Adrenal gland (tissue), 12 donors: ENCODE measurements around the gene UCP3. TPM values are rescaled to one million over a fixed set of nuclear protein-coding genes. Genes with fewer than 3 reads are reported as not detected.

Experiments
- DNase-seq, 7 donors: peaks; one replicate each; pipeline ENCODE4 v3.0.0-alpha.2; 2019 to 2020
- H3K27ac ChIP-seq, 5 donors: fragments of 200-600 bp; sonication (generic) in 4 of 5; 1 replicate in 3 of 5; 2 replicates in 2 of 5; pipeline versions ENCODE4 v1.5.1 to v1.8.0; 2016 to 2020; ENCODE audit warnings: mild to moderate bottlenecking in 1 of 5
- H3K27me3 ChIP-seq: fragments of 200-600 bp; 2 replicates; pipeline ENCODE4 v1.8.0; 2021
- H3K36me3 ChIP-seq, 2 donors: fragments of 200-600 bp; replicated peaks in 1 of 2; 1 replicate in 1 of 2; 2 replicates in 1 of 2; pipeline versions ENCODE4 v1.5.1 to v1.8.0; 2018 to 2022
- H3K4me1 ChIP-seq, 2 donors: fragments of 200-600 bp; replicated peaks in 1 of 2; 1 replicate in 1 of 2; 2 replicates in 1 of 2; pipeline versions ENCODE4 v1.5.1 to v1.8.0; 2018 to 2021
- H3K4me3 ChIP-seq, 4 donors: fragments of 200-600 bp; sonication (generic) in 3 of 4; one replicate each; pipeline ENCODE4 v1.5.1; 2016 to 2018
- H3K9me3 ChIP-seq, 3 donors: fragments of 200-600 bp; sonication (generic) in 1 of 3; replicated peaks in 1 of 3; 1 replicate in 2 of 3; 2 replicates in 1 of 3; pipeline versions ENCODE4 v1.5.1 to v1.8.0; 2016 to 2021
- CTCF ChIP-seq, 6 experiments: fragments of 450-650 bp in 4 of 6; fragments of 200-600 bp in 2 of 6; sonication (generic) in 1 of 6; IDR thresholded peaks; 1 replicate in 5 of 6; 2 replicates in 1 of 6; pipeline versions ENCODE4 v1.5.1 to v1.8.0; 2016 to 2021; ENCODE audit warnings: antibody characterized with exemption in 6 of 6, mild to moderate bottlenecking in 2 of 6, moderate library complexity in 1 of 6
- POLR2A ChIP-seq, 2 donors: fragments of 450-650 bp; IDR thresholded peaks; one replicate each; pipeline ENCODE4 v1.6.1; 2017; ENCODE audit warnings: antibody characterized with exemption in 2 of 2, mild to moderate bottlenecking in 2 of 2, moderate library complexity in 1 of 2
- WGBS, 4 donors: extraction: QIAGEN DNeasy Blood & Tissue Kit in 2 of 4; methylation state at CpG; one replicate each; pipeline versions ENCODE4 v1.1.5 to v1.1.7; 2013 to 2017; 5-methylcytosine and 5-hydroxymethylcytosine counted together
- intact Hi-C, 2 donors: fragments of 100-400 bp; cut with DNase I; formaldehyde crosslinking; loops; one replicate each; pipeline versions ENCODE4 v1.14.1 to v1.15.0; 2022 to 2023
- polyA plus RNA-seq, 3 donors: library from polyadenylated mRNA; stranded (reverse); fragments of 200-250 nt in 2 of 3; fragments of 350-450 nt in 1 of 3; fragmentation: Illumina TruSeq in 1 of 3; extraction: RNeasy Lipid Tissue Mini Kit (QIAGEN cat#74804) in 1 of 3; gene quantifications; one replicate each; pipeline ENCODE4 v1.2.3, GENCODE V29; 2013 to 2014
- total RNA-seq, 9 donors: library from RNA; depleted of rRNA in 4 of 9; stranded (reverse); fragments of >200 nt in 4 of 9; fragments of 120-200 nt in 1 of 9; fragmentation: NEBNext Ultra II Directional in 1 of 9; extraction: Animal tissue kit (Norgen Biotek cat#: 25700) in 1 of 9; gene quantifications; one replicate each; pipeline versions ENCODE4 v1.1.0 to v1.2.4, GENCODE V29; 2013 to 2023
- donor health status: healthy with polysubstance abuse.
- donor health status: Bipolar disorder and iron deficiency.
- donor health status: DM: yes; HTN: yes; CAD: no.
- donor health status: DM: no; HTN: no; CAD: no.
- donor health status: DM: no; HTN: no; CAD: no.
- donor health status: DM: yes; HTN: yes; CAD: no.

The UCP3 gene
- total and polyA plus RNA-seq, 12 donors: 0.36 to 6.3 (median 1.4) TPM

GRCh38 chr11:73977856-73978519, 30.9 kb downstream of the UCP3 start:
- no peak for DNase-seq
- Histone ChIP-seq H3K27ac (no peak overlapping the region), H3K4me1 (peaks cover 7 to 9% of the 10 kb centered on the region in 2 donors), H3K27me3 (no peaks in the 10 kb centered on the region), H3K9me3 (no peaks in the 10 kb centered on the region), H3K36me3 (peaks cover 0 to 37% of the 10 kb centered on the region in 2 donors), H3K4me3 (no peak overlapping the region)
- TF ChIP-seq CTCF (IDR thresholded peaks at IDR 0.05): no peak
- no peak for TF ChIP-seq POLR2A (IDR thresholded peaks at IDR 0.05)
- intact Hi-C loops: no loop called here
- WGBS, 4 donors: 93 to 99% (median 96%) methylated on average over 6 to 18 of the region's 18 CpGs

GRCh38 chr11:73976451-73977151, 32.3 kb downstream of the UCP3 start:
- peaks cover 7 to 9% of the 10 kb centered on the region in 2 donors for H3K4me1 ChIP-seq
- H3K36me3 ChIP-seq: peaks cover 0 to 37% of the 10 kb centered on the region in 2 donors
- no peak overlapping the region for H3K4me3 ChIP-seq
- intact Hi-C loops: no loop called here
- H3K27ac ChIP-seq: no peak overlapping the region
- no peaks in the 10 kb centered on the region for H3K27me3 ChIP-seq
- TF ChIP-seq CTCF (IDR thresholded peaks at IDR 0.05): no peak
- TF ChIP-seq POLR2A (IDR thresholded peaks at IDR 0.05): no peak
- H3K9me3 ChIP-seq: no peaks in the 10 kb centered on the region
- no peak for DNase-seq
- WGBS, 4 donors: 88 to 95% (median 94%) methylated on average over 13 to 14 of the region's 14 CpGs

DNA sequence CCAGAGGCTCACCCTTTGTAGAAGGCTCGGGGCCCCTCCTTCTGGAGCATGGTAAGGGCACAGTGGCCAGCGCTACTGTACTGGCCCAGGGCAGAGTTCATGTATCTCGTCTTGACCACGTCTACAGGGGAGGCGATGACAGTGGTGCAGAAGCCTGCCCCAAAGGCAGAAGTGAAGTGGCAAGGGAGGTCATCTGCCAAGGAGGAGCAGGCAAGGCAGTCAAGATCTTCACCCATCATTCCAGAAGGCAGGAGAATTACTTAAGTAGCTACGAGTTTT, 33.5 kb downstream of the UCP3 start:
- WGBS, 4 donors: 92 to 95% (median 93%) methylated on average over 6 of the region's 6 CpGs
- H3K27ac ChIP-seq: no peak overlapping the region
- intact Hi-C loops: no loop called here
- H3K27me3 ChIP-seq: no peaks in the 10 kb centered on the region
- TF ChIP-seq POLR2A (IDR thresholded peaks at IDR 0.05) (no peak), CTCF (IDR thresholded peaks at IDR 0.05) (no peak)
- no peaks in the 10 kb centered on the region for H3K9me3 ChIP-seq
- H3K4me1 ChIP-seq: peaks cover 2% of the 10 kb centered on the region in 2 donors
- peaks cover 0 to 37% of the 10 kb centered on the region in 2 donors for H3K36me3 ChIP-seq
- H3K4me3 ChIP-seq: no peak overlapping the region
- DNase-seq: no peak

DNA sequence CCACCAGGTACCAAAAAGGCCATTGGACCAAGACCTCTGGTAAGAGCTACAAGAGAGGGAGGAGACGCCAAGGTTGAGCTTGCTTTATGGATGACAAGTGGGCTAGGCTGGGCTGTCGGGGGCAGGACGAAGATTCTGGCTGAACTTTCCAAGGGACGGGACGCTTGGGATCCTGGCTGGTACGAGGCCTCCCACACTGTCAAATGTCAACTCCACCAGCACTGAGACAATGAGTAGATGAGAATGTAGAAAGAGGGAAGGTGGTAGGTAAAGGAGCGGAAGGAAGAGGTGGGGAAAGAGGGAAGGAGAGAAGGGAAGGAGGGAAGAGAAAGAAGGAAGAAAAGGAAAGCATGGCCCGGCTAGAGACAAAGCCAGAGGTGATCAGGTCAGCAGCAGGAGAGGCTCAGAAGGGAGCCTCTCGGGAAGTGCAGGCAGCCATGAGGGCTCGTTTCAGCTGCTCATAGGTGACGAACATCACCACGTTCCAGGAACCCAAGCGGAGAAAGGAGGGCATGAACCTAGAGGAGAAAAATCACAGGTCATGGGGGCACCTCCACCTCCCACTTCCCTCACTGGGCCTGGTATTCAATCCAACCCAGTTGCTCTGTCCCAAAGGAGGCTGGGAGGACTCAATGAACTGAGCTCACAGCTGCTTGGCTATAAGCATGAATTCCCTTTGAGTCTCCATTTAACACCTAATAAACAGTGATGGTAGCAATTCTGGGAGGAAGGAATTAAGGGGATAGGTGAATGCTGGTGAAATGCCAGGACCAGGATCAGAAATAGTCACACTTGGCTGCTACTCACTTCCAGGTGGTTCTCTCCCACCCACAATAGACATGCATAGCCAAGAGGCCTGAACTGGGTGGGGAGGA, 34.0 kb downstream of the UCP3 start:
- Histone ChIP-seq H3K4me3 (no peak overlapping the region), H3K4me1 (no peaks in the 10 kb centered on the region), H3K27me3 (no peaks in the 10 kb centered on the region), H3K27ac (no peak overlapping the region), H3K36me3 (peaks cover 0 to 37% of the 10 kb centered on the region in 2 donors), H3K9me3 (no peaks in the 10 kb centered on the region)
- intact Hi-C loops: no loop called here
- TF ChIP-seq CTCF (IDR thresholded peaks at IDR 0.05) (no peak), POLR2A (IDR thresholded peaks at IDR 0.05) (no peak)
- 90 to 95% (median 92%) methylated on average over 13 of the region's 13 CpGs for whole genome bisulfite sequencing, 4 donors
- DNase-seq: no peak
